Neural progenitor cell (in vitro differentiated cells): ENCODE measurements around the gene SLC41A3. TPM values are rescaled to one million over a fixed set of nuclear protein-coding genes. Genes with fewer than 3 reads are reported as not detected.

Experiments used
- DNase-seq: peaks from one replicate; pipeline ENCODE4 v3.0.0-alpha.2; 2016; ENCODE audit warnings: low spot score
- H2AFZ ChIP-seq: fragments of 200-600 bp; sonication (generic); replicated peaks from 2 replicates; pipeline ENCODE4 v1.6.1; 2016; ENCODE audit warnings: antibody characterized with exemption
- H3F3A ChIP-seq: fragments of 200-600 bp; sonication (generic); 2 replicates; pipeline ENCODE4 v1.6.1; 2016; ENCODE audit warnings: antibody characterized with exemption, low read depth
- H3K27ac ChIP-seq: fragments of 200-600 bp; sonication (generic); 2 replicates; pipeline ENCODE4 v1.5.1; 2016; ENCODE audit warnings: mild to moderate bottlenecking
- H3K27me3 ChIP-seq: fragments of 200-600 bp; sonication (generic); 2 replicates; pipeline ENCODE4 v1.6.1; 2016; ENCODE audit warnings: mild to moderate bottlenecking, moderate library complexity
- H3K36me3 ChIP-seq: fragments of 200-600 bp; sonication (generic); 2 replicates; pipeline ENCODE4 v1.5.1; 2016
- H3K4me1 ChIP-seq: fragments of 200-600 bp; sonication (generic); 2 replicates; pipeline ENCODE4 v1.6.1; 2016; ENCODE audit warnings: mixed run types
- H3K4me2 ChIP-seq: fragments of 200-600 bp; sonication (generic); 2 replicates; pipeline ENCODE4 v1.6.1; 2016
- H3K4me3 ChIP-seq: fragments of 200-600 bp; sonication (generic); 2 replicates; pipeline ENCODE4 v1.5.1; 2016
- H3K79me2 ChIP-seq: fragments of 200-600 bp; sonication (generic); 2 replicates; pipeline ENCODE4 v1.6.1; 2016; ENCODE audit warnings: low read depth
- H3K9ac ChIP-seq: fragments of 200-600 bp; sonication (generic); 2 replicates; pipeline ENCODE4 v1.6.1; 2016
- H3K9me3 ChIP-seq: fragments of 200-600 bp; sonication (generic); 2 replicates; pipeline ENCODE4 v1.5.1; 2016; ENCODE audit warnings: low read depth
- H4K20me1 ChIP-seq: fragments of 200-600 bp; sonication (generic); 2 replicates; pipeline ENCODE4 v1.6.1; 2016; ENCODE audit warnings: low read depth
- H3K27ac Mint-ChIP-seq: 3 replicates; pipeline ENCODE4 v1.8.0; 2021; ENCODE audit warnings: mixed read lengths
- H3K27me3 Mint-ChIP-seq: 2 replicates; pipeline ENCODE4 v1.8.0; 2022; ENCODE audit warnings: low read depth, mild to moderate bottlenecking, inconsistent platforms, moderate library complexity, mixed read lengths; ENCODE audit not compliant: insufficient read depth
- H3K36me3 Mint-ChIP-seq: 3 replicates; pipeline ENCODE4 v1.8.0; 2021; ENCODE audit warnings: mixed read lengths
- H3K4me1 Mint-ChIP-seq: 3 replicates; pipeline ENCODE4 v1.8.0; 2021; ENCODE audit warnings: mixed read lengths
- H3K4me3 Mint-ChIP-seq: 3 replicates; pipeline ENCODE4 v1.8.0; 2021; ENCODE audit warnings: mild to moderate bottlenecking, moderate library complexity, mixed read lengths
- H3K9me3 Mint-ChIP-seq: 3 replicates; pipeline ENCODE4 v1.8.0; 2020; ENCODE audit warnings: mixed read lengths
- CTCF ChIP-seq: fragments of 200-600 bp; sonication (generic); IDR thresholded peaks from 2 replicates; pipeline ENCODE4 v1.5.1; 2017; ENCODE audit warnings: antibody characterized with exemption, mild to moderate bottlenecking
- EZH2 ChIP-seq: fragments of 200-600 bp; sonication (generic); IDR thresholded peaks from 2 replicates; pipeline ENCODE4 v1.6.1; 2017; ENCODE audit warnings: antibody characterized with exemption, mild to moderate bottlenecking, moderate library complexity
- EZH2phosphoT487 ChIP-seq: fragments of 200-600 bp; sonication (generic); IDR thresholded peaks from 2 replicates; pipeline ENCODE4 v1.6.1; 2017; ENCODE audit warnings: antibody characterized with exemption
- total RNA-seq: library from RNA; depleted of rRNA; stranded (reverse); fragments of >200 nt; gene quantifications from 2 replicates; pipeline ENCODE4 v1.2.3, GENCODE V29; 2015; ENCODE audit warnings: low replicate concordance

Gene SLC41A3
- total RNA-seq, 1 donor from 2014 or later = 24.9 TPM

- no peaks in the 10 kb centered on the region for H3K27me3 ChIP-seq
- H4K20me1 ChIP-seq = no peaks in the 10 kb centered on the region
- no peaks in the 10 kb centered on the region for H3K4me1 ChIP-seq
- no peak overlapping the region for H3K27ac ChIP-seq
- H3F3A ChIP-seq = no peaks in the 10 kb centered on the region
- peaks cover 2% of the 10 kb centered on the region for H3K27me3 Mint-ChIP-seq
- H3K79me2 ChIP-seq = no peaks in the 10 kb centered on the region
- H2AFZ ChIP-seq = no peak overlapping the region
- H3K4me1 Mint-ChIP-seq = no peaks in the 10 kb centered on the region
- H3K4me3 Mint-ChIP-seq = no peak overlapping the region
- H3K27ac Mint-ChIP-seq = no peak overlapping the region
- H3K4me3 ChIP-seq = no peak overlapping the region
- DNase-seq = no peak
- H3K9me3 Mint-ChIP-seq = peaks cover 18% of the 10 kb centered on the region
- H3K36me3 ChIP-seq = no peaks in the 10 kb centered on the region
- H3K4me2 ChIP-seq = no peak overlapping the region
- H3K9me3 ChIP-seq = no peaks in the 10 kb centered on the region
- H3K36me3 Mint-ChIP-seq = peaks cover 8% of the 10 kb centered on the region
- no peak for TF ChIP-seq EZH2phosphoT487
- no peak for TF ChIP-seq CTCF
- TF ChIP-seq EZH2 = no peak
- H3K9ac ChIP-seq = no peak overlapping the region
Measured at GRCh38 chr3:126005951-126006350, 78.0 kb downstream of the SLC41A3 start.

GRCh38 chr3:126004692-126005091, 79.2 kb downstream of the SLC41A3 start:
- Mint-ChIP-seq H3K4me1 (no peaks in the 10 kb centered on the region), H3K9me3 (peaks cover 24% of the 10 kb centered on the region), H3K36me3 (peaks cover 7% of the 10 kb centered on the region), H3K27ac (no peak overlapping the region), H3K27me3 (peaks cover 2% of the 10 kb centered on the region), H3K4me3 (no peak overlapping the region)
- Histone ChIP-seq H3F3A (no peaks in the 10 kb centered on the region), H3K27ac (no peak overlapping the region), H3K4me3 (no peak overlapping the region), H3K27me3 (no peaks in the 10 kb centered on the region), H3K36me3 (no peaks in the 10 kb centered on the region), H3K4me1 (no peaks in the 10 kb centered on the region), H3K9ac (no peak overlapping the region), H3K4me2 (no peak overlapping the region), H3K9me3 (no peaks in the 10 kb centered on the region), H3K79me2 (no peaks in the 10 kb centered on the region), H2AFZ (no peak overlapping the region), H4K20me1 (no peaks in the 10 kb centered on the region)
- TF ChIP-seq EZH2 (no peak), CTCF (no peak), EZH2phosphoT487 (no peak)
- DNase-seq = no peak

GRCh38 chr3:126004217-126004616, 79.7 kb downstream of the SLC41A3 start:
- Histone ChIP-seq H3K9me3 (no peaks in the 10 kb centered on the region), H4K20me1 (no peaks in the 10 kb centered on the region), H3K27me3 (no peaks in the 10 kb centered on the region), H3K4me3 (no peak overlapping the region), H3F3A (no peaks in the 10 kb centered on the region), H3K4me1 (no peaks in the 10 kb centered on the region), H2AFZ (no peak overlapping the region), H3K27ac (no peak overlapping the region), H3K9ac (no peak overlapping the region), H3K36me3 (no peaks in the 10 kb centered on the region), H3K4me2 (no peak overlapping the region), H3K79me2 (no peaks in the 10 kb centered on the region)
- Mint-ChIP-seq H3K27ac (no peak overlapping the region), H3K36me3 (peaks cover 7% of the 10 kb centered on the region), H3K4me3 (no peak overlapping the region), H3K4me1 (no peaks in the 10 kb centered on the region), H3K9me3 (peaks cover 28% of the 10 kb centered on the region), H3K27me3 (peaks cover 2% of the 10 kb centered on the region)
- TF ChIP-seq EZH2phosphoT487 = no peak
- TF ChIP-seq CTCF = no peak
- DNase-seq = no peak
